ENCODE data around the gene PKNOX2. TPM values are rescaled to one million over a fixed set of nuclear protein-coding genes. Genes with fewer than 3 reads are reported as not detected.

Gene PKNOX2
- total RNA-seq, 1 experiment from 2014 or later = not detected

DNA sequence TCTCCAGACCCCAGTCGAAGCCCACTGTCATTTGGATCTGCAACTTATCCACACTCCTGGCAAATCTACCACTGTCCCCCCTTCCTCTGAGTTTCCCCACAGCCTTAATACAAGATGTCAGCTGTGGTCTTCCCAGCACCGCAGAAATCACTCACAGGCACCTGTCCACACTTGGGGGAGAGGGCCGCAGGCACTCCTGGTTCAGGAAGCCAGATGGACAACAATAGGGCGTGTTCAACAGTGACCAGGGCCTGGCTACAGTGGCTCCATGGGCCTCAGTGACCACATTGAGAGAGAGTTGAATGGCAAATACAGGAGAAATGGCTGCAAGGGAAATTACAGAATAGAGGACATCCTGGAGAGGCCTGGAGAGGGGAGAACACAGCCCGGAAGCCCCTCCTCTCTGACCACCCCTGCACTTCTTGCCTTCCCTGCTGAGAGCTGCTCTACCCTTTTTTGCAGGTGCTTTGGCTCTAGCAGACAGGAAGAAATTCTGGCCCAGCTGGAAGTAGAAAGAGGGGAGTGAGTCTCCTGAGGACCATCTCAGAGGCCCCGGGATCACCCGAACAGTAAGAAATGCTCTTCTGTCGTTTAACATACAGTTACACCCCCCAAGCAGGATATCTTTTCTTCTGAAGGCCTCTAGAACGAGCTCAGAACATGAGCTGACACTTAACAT lies 166.9 kb downstream of the PKNOX2 start:
- no TSS peak for BruUV-seq (replicated peaks)
- no peak for DNase-seq
- Mint-ChIP-seq H3K27me3 (ENCODE audit: unreplicated experiment) (peaks cover 67% of the 10 kb centered on the region), H3K9me3 (ENCODE audit: low read depth, unreplicated experiment) (no peaks in the 10 kb centered on the region), H3K4me1 (ENCODE audit: low read depth, unreplicated experiment) (no peaks in the 10 kb centered on the region), H3K36me3 (ENCODE audit: insufficient read depth, unreplicated experiment) (no peaks in the 10 kb centered on the region), H3K4me3 (ENCODE audit: low read depth, unreplicated experiment) (no peak overlapping the region), H3K27ac (ENCODE audit: unreplicated experiment) (no peak overlapping the region)
- CTCF ChIA-PET = interaction anchor here (0.7 kb wide), 1 partner anchor 185 kb away, joined by 4 read pairs; no protein-coding TSS in a partner anchor
- TF ChIP-seq, protein P1, sequence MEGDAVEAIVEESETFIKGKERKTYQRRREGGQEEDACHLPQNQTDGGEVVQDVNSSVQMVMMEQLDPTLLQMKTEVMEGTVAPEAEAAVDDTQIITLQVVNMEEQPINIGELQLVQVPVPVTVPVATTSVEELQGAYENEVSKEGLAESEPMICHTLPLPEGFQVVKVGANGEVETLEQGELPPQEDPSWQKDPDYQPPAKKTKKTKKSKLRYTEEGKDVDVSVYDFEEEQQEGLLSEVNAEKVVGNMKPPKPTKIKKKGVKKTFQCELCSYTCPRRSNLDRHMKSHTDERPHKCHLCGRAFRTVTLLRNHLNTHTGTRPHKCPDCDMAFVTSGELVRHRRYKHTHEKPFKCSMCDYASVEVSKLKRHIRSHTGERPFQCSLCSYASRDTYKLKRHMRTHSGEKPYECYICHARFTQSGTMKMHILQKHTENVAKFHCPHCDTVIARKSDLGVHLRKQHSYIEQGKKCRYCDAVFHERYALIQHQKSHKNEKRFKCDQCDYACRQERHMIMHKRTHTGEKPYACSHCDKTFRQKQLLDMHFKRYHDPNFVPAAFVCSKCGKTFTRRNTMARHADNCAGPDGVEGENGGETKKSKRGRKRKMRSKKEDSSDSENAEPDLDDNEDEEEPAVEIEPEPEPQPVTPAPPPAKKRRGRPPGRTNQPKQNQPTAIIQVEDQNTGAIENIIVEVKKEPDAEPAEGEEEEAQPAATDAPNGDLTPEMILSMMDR (IDR thresholded peaks at IDR 0.05; ENCODE audit: unreplicated experiment) = no peak
- intact Hi-C loops (cut with micrococcal nuclease; ENCODE audit: unreplicated experiment) = no loop called here

DNA sequence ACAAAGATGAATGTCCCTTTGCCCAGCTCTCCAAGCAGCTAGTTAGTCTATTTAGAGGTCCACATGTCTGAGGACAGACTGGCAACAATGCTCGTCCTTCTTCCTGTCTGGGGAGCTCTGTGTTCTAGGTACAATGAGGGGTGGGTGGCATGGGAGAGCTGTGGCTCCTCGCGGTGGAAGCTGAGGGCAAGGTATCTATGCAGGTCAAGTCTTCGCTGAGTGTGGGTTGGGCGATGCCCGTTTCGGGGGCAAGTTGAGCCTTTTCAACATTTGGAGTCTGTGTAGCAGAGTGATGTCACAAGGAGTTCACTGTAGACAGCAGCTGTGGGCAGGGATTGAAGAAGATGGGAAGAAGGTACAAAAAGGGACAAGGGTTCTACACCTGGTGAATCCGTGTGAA lies 168.3 kb downstream of the PKNOX2 start:
- Mint-ChIP-seq H3K9me3 (ENCODE audit: low read depth, unreplicated experiment) (no peaks in the 10 kb centered on the region), H3K4me3 (ENCODE audit: low read depth, unreplicated experiment) (no peak overlapping the region), H3K36me3 (ENCODE audit: insufficient read depth, unreplicated experiment) (no peaks in the 10 kb centered on the region), H3K27me3 (ENCODE audit: unreplicated experiment) (peaks cover 64% of the 10 kb centered on the region), H3K27ac (ENCODE audit: unreplicated experiment) (no peak overlapping the region), H3K4me1 (ENCODE audit: low read depth, unreplicated experiment) (no peaks in the 10 kb centered on the region)
- CTCF ChIA-PET = no interaction called here
- TF ChIP-seq, protein P1 (IDR thresholded peaks at IDR 0.05; ENCODE audit: unreplicated experiment) = no peak
- BruUV-seq (replicated peaks) = no TSS peak
- intact Hi-C loops (cut with micrococcal nuclease; ENCODE audit: unreplicated experiment) = no loop called here
- no peak for DNase-seq

DNA sequence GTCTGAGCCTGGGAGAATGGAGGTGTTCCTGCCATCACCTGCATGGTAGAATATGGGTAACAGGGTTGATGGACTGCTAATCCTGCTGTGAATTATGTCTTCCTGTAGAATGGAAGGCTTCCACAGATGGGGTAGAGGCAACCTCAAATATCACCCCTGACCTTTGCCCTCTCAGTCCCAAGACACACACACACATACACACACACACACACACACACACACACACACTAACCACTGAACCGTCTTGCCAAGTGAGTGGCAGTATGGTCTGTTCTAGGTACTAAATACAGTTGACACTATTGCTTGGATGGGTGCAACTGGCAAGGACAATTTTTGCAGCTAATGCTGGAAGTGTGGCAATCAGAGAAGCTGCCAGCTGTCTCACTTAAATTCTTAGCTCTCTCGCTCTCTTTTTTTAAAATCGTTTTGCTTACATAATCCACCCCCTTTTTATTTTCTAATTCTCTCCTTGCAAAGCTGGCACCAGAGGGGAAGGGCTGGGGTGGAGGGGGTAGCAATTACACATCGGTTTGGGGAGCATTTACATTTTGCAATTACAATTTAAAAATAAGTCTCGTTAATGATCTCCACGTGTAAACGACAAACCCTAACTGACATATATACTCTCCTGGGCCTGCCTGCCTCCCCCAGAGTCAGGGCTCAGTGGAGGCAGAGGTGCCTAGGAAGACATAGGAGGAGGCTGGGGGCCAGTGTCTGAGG lies 169.0 kb downstream of the PKNOX2 start:
- CTCF ChIA-PET = no interaction called here
- TF ChIP-seq, protein P1 (IDR thresholded peaks at IDR 0.05; ENCODE audit: unreplicated experiment) = no peak
- intact Hi-C loops (cut with micrococcal nuclease; ENCODE audit: unreplicated experiment) = no loop called here
- H3K27ac Mint-ChIP-seq (ENCODE audit: unreplicated experiment) = no peak overlapping the region
- DNase-seq = no peak
- no peaks in the 10 kb centered on the region for H3K36me3 Mint-ChIP-seq (ENCODE audit: insufficient read depth, unreplicated experiment)
- H3K4me3 Mint-ChIP-seq (ENCODE audit: low read depth, unreplicated experiment) = no peak overlapping the region
- peaks cover 64% of the 10 kb centered on the region for H3K27me3 Mint-ChIP-seq (ENCODE audit: unreplicated experiment)
- BruUV-seq (replicated peaks) = no TSS peak
- H3K9me3 Mint-ChIP-seq (ENCODE audit: low read depth, unreplicated experiment) = no peaks in the 10 kb centered on the region
- no peaks in the 10 kb centered on the region for H3K4me1 Mint-ChIP-seq (ENCODE audit: low read depth, unreplicated experiment)

DNA sequence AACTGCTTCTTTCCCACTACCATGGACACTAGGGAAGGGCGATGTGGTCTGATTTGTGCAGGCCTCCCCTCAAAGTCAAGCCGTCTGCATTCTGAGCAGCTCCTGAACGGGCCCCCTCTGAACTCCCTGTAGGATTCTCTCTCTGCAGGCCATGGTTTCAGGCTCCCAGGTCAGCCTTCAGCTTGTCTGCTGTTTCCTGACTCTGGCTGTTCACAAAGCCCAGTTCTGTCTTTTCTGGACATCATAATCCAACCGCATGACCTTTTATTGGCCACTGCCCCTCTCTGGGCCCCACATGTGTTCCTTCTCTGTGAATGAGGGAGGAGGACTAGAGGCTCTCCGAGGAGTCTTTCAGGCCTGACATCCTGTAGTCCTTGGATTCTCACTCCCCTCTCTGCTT lies 170.6 kb downstream of the PKNOX2 start:
- no TSS peak for BruUV-seq (replicated peaks)
- TF ChIP-seq, protein P1 (IDR thresholded peaks at IDR 0.05; ENCODE audit: unreplicated experiment) = no peak
- CTCF ChIA-PET = interaction anchor here (1.1 kb wide), 1 partner anchor 8 kb away, joined by 3 read pairs; no protein-coding TSS in a partner anchor
- intact Hi-C loops (cut with micrococcal nuclease; ENCODE audit: unreplicated experiment) = no loop called here
- H3K27ac Mint-ChIP-seq (ENCODE audit: unreplicated experiment) = no peak overlapping the region
- DNase-seq = no peak
- no peak overlapping the region for H3K4me3 Mint-ChIP-seq (ENCODE audit: low read depth, unreplicated experiment)
- no peaks in the 10 kb centered on the region for H3K9me3 Mint-ChIP-seq (ENCODE audit: low read depth, unreplicated experiment)
- peaks cover 62% of the 10 kb centered on the region for H3K27me3 Mint-ChIP-seq (ENCODE audit: unreplicated experiment)
- no peaks in the 10 kb centered on the region for H3K36me3 Mint-ChIP-seq (ENCODE audit: insufficient read depth, unreplicated experiment)
- no peaks in the 10 kb centered on the region for H3K4me1 Mint-ChIP-seq (ENCODE audit: low read depth, unreplicated experiment)
